ENCODE data around the gene CDHR4.
"Not testable (repeated sequence)": the region's sequence is repeated elsewhere in the genome, so short reads cannot be mapped to it uniquely, and the experiment has no call there.

DNA sequence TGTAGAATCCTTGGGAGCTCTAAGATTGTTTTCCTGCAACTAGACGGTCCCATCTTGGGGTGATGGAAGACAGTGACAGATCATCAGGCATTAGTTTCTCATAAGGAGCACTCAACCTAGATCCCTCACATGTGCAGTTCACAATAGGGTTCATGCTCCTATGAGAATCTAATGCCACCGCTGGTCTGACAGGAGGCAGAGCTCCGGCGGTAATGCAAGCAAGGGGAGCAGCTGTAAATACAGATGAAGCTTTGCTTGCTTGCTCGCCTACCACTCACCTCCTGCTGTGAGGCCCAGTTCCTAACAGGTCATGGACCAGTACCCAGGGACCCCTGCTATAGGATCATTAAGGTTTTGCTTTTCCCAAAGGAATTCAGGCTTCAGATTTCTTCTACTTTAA, 50.8 kb downstream of the CDHR4 start:
- not testable (repeated sequence) for TF ChIP-seq CTCF, POLR2A (IDR thresholded peaks at IDR 0.05)
